SU-DHL-6 (cell line): Measurements from ENCODE around the gene KCNK4.

Experiments used
- H2AFZ ChIP-seq: fragments of 200-600 bp; sonication (generic); 2 replicates; pipeline ENCODE4 v1.6.1; 2014; ENCODE audit warnings: low read depth, mild to moderate bottlenecking, moderate library complexity, mixed read lengths, antibody characterized with exemption, low read length; ENCODE audit not compliant: severe bottlenecking
- H3F3A ChIP-seq: fragments of 200-600 bp; shearing (Covaris generic); 2 replicates; pipeline ENCODE4 v1.6.0; 2016; ENCODE audit warnings: antibody characterized with exemption, mild to moderate bottlenecking; ENCODE audit not compliant: insufficient read depth
- H3K27ac ChIP-seq: fragments of 200-600 bp; sonication (generic); 2 replicates; pipeline ENCODE4 v1.5.1; 2016; ENCODE audit warnings: low read depth, mild to moderate bottlenecking, low read length, moderate library complexity, mixed read lengths
- H3K27me3 ChIP-seq: fragments of 200-600 bp; sonication (generic), shearing (Covaris generic); 2 replicates; pipeline ENCODE4 v1.6.0; 2014; ENCODE audit warnings: mild to moderate bottlenecking, low read length
- H3K36me3 ChIP-seq: fragments of 200-600 bp; sonication (generic); 2 replicates; pipeline ENCODE4 v1.6.1; 2014; ENCODE audit warnings: mild to moderate bottlenecking, low read length, mixed read lengths
- H3K4me2 ChIP-seq: fragments of 300-600, 200-600 bp; shearing (Covaris generic), sonication (generic); 2 replicates; pipeline ENCODE4 v1.6.0; 2014; ENCODE audit warnings: low read length, low read depth, mild to moderate bottlenecking; ENCODE audit not compliant: poor library complexity, severe bottlenecking
- H3K4me3 ChIP-seq: fragments of 200-600 bp; sonication (generic); 2 replicates; pipeline ENCODE4 v1.5.1; 2014; ENCODE audit warnings: antibody characterized with exemption, low read length, mild to moderate bottlenecking, mixed read lengths; ENCODE audit not compliant: insufficient read depth, poor library complexity, severe bottlenecking
- H3K79me2 ChIP-seq: fragments of 200-600 bp; sonication (generic); 2 replicates; pipeline ENCODE4 v1.6.1; 2014; ENCODE audit warnings: mild to moderate bottlenecking, low read length, moderate library complexity; ENCODE audit not compliant: insufficient read depth
- H3K9ac ChIP-seq: fragments of 200-600 bp; sonication (generic); 2 replicates; pipeline ENCODE4 v1.7.0; 2014; ENCODE audit warnings: mild to moderate bottlenecking, low read length
- H3K9me2 ChIP-seq: fragments of 200-600 bp; sonication (generic); replicated peaks from 2 replicates; pipeline ENCODE4 v1.6.1; 2014; ENCODE audit warnings: low read length; ENCODE audit not compliant: insufficient read depth
- H3K9me3 ChIP-seq: fragments of 200-600 bp; sonication (generic); 2 replicates; pipeline ENCODE4 v1.6.1; 2014; ENCODE audit warnings: low read length, mixed read lengths; ENCODE audit not compliant: insufficient read depth
- H4K20me1 ChIP-seq: fragments of 200-600 bp; sonication (generic); 2 replicates; pipeline ENCODE4 v1.6.1; 2014; ENCODE audit warnings: low read depth, mild to moderate bottlenecking, antibody characterized with exemption, low read length, moderate library complexity, mixed read lengths
- EZH2phosphoT487 ChIP-seq: fragments of 200-600 bp; sonication (generic), shearing (Covaris generic); conservative IDR thresholded peaks from 2 replicates; pipeline ENCODE4 v1.6.1; 2018; ENCODE audit warnings: mild to moderate bottlenecking, antibody characterized with exemption, low read length, moderate library complexity, mixed read lengths
- TF ChIP-seq, protein P1 (sequence below): fragments of 200-600 bp; sonication (generic); IDR thresholded peaks from one replicate; pipeline ENCODE4 v1.5.1; 2017; ENCODE audit warnings: antibody characterized with exemption, mild to moderate bottlenecking, low read length, moderate library complexity; ENCODE audit not compliant: insufficient read depth, poor library complexity, severe bottlenecking

The KCNK4 gene

GRCh38 chr11:64283092-64283491 is 8.0 kb upstream of the KCNK4 start:
- Histone ChIP-seq H3K9me2 (no peaks in the 10 kb centered on the region), H3K27me3 (no peaks in the 10 kb centered on the region), H3K4me2 (peak overlapping the region; percentile 99), H3K9ac (0 out of 2 replicates have a peak overlapping the region, but pooled peaks have one; percentile 95), H3F3A (peaks cover 4% of the 10 kb centered on the region; the same call in 1 of the 2 replicates), H3K79me2 (0 out of 2 replicates have a peak, but pooled peaks cover 4% of the 10 kb centered on the region), H3K27ac (no peak overlapping the region), H3K36me3 (no peaks in the 10 kb centered on the region), H2AFZ (no peak overlapping the region), H3K9me3 (no peaks in the 10 kb centered on the region), H4K20me1 (no peaks in the 10 kb centered on the region), H3K4me3 (no peak overlapping the region)
- TF ChIP-seq EZH2phosphoT487, result no peak
- TF ChIP-seq, protein P1, sequence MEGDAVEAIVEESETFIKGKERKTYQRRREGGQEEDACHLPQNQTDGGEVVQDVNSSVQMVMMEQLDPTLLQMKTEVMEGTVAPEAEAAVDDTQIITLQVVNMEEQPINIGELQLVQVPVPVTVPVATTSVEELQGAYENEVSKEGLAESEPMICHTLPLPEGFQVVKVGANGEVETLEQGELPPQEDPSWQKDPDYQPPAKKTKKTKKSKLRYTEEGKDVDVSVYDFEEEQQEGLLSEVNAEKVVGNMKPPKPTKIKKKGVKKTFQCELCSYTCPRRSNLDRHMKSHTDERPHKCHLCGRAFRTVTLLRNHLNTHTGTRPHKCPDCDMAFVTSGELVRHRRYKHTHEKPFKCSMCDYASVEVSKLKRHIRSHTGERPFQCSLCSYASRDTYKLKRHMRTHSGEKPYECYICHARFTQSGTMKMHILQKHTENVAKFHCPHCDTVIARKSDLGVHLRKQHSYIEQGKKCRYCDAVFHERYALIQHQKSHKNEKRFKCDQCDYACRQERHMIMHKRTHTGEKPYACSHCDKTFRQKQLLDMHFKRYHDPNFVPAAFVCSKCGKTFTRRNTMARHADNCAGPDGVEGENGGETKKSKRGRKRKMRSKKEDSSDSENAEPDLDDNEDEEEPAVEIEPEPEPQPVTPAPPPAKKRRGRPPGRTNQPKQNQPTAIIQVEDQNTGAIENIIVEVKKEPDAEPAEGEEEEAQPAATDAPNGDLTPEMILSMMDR, result no peak

DNA sequence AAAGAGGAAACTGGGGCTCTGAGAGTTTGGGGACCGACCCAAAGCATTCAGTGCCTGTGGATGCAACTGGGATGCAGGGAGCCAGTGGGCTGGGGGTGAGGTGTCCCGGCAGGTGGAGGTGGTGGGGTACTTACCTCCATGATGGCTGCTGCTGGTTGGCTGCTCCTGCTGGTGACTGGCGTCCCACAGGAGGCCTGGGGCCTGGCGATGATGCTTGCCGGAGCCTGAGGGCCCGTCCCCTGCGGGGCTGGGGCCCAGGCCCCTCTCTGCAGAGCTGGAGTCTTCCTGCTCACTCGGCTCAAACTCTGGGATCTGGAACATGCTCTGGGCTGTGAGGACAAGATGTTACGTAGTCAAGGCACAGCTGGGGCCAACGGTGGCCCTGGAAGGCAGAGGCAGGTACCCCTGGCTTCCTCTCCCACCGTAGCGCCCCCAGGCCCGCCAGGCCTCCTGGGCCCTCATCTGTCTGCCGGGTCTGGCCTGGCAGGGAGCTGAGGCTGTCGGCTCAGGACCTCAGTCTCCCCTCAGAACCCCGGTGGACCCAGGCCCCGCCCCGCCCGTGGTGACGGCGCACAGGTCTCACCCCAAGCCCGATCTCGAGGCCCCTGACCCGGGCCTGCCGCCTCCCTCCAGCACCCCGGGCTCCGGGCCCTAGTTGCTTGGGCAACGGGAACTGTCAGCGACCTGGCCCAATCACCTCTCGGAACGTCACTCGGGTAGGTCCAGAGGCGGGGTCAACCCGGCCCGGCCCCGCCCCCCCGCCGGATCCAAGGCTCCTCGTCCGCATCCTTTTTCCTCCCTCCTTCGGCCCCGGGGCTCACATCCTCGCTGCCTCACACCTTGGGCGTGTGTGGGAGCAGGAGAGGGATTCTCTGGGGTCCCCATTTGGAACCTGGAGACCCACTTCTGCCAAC is 6.8 kb upstream of the KCNK4 start, which contains the start of gene BAD:
BAD (minus strand) TSS at position 618 of the 914 bp plus-strand sequence; CDS start at position 321, 297 bp downstream.
- Histone ChIP-seq H3K9ac (peak within 1 kb of the TSS; percentile 95), H3K36me3 (no peaks in the 10 kb centered on the region), H2AFZ (peak within 1 kb of the TSS; percentile 88)

GRCh38 chr11:64284962-64285884 is 5.9 kb upstream of the KCNK4 start, which contains the start of gene GPR137:
Gene GPR137, plus strand, starts transcription at chr11:64285848. Its CDS starts 677 bp downstream, at chr11:64286525.
- TF ChIP-seq, protein P1, result no peak
- TF ChIP-seq EZH2phosphoT487, result no peak
- Histone ChIP-seq H2AFZ (peak within 1 kb of the TSS; percentile 88), H3K27me3 (no peaks in the 10 kb centered on the region), H3F3A (peaks cover 4% of the 10 kb centered on the region; the same call in 1 of the 2 replicates), H3K9ac (peak within 1 kb of the TSS; percentile 95), H3K4me2 (peak within 1 kb of the TSS; percentile 99), H4K20me1 (no peaks in the 10 kb centered on the region), H3K4me3 (peak within 1 kb of the TSS; percentile 84), H3K27ac (peak within 1 kb of the TSS; percentile 92), H3K9me2 (no peaks in the 10 kb centered on the region), H3K9me3 (no peaks in the 10 kb centered on the region), H3K36me3 (no peaks in the 10 kb centered on the region), H3K79me2 (0 out of 2 replicates have a peak, but pooled peaks cover 4% of the 10 kb centered on the region)

More for the DNA sequence above, 6.8 kb upstream of the KCNK4 start, which contains the start of gene BAD:
- Histone ChIP-seq H3K4me2 (peak within 1 kb of the TSS; percentile 99), H3K9me2 (no peaks in the 10 kb centered on the region), H3F3A (peaks cover 4% of the 10 kb centered on the region; the same call in 1 of the 2 replicates), H4K20me1 (no peaks in the 10 kb centered on the region), H3K27me3 (no peaks in the 10 kb centered on the region), H3K4me3 (peak within 1 kb of the TSS; percentile 84), H3K27ac (peak within 1 kb of the TSS; percentile 92), H3K9me3 (no peaks in the 10 kb centered on the region), H3K79me2 (0 out of 2 replicates have a peak, but pooled peaks cover 4% of the 10 kb centered on the region)
- TF ChIP-seq, protein P1, result no peak
- no peak for TF ChIP-seq EZH2phosphoT487
